Measurements from ENCODE around the gene SNX11.
"Not testable (repeated sequence)": the region's sequence is repeated elsewhere in the genome, so short reads cannot be mapped to it uniquely, and the experiment has no call there.

SNX11 gene, protein sequence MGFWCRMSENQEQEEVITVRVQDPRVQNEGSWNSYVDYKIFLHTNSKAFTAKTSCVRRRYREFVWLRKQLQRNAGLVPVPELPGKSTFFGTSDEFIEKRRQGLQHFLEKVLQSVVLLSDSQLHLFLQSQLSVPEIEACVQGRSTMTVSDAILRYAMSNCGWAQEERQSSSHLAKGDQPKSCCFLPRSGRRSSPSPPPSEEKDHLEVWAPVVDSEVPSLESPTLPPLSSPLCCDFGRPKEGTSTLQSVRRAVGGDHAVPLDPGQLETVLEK

GRCh38 chr17:48107137-48108055 is at the start of gene SNX11:
Gene SNX11 (plus strand): TSS chr17:48107766. CDS start chr17:48112044, 4,278 bp downstream.
- peak; percentile 65 to 97 for DNase-seq

DNA sequence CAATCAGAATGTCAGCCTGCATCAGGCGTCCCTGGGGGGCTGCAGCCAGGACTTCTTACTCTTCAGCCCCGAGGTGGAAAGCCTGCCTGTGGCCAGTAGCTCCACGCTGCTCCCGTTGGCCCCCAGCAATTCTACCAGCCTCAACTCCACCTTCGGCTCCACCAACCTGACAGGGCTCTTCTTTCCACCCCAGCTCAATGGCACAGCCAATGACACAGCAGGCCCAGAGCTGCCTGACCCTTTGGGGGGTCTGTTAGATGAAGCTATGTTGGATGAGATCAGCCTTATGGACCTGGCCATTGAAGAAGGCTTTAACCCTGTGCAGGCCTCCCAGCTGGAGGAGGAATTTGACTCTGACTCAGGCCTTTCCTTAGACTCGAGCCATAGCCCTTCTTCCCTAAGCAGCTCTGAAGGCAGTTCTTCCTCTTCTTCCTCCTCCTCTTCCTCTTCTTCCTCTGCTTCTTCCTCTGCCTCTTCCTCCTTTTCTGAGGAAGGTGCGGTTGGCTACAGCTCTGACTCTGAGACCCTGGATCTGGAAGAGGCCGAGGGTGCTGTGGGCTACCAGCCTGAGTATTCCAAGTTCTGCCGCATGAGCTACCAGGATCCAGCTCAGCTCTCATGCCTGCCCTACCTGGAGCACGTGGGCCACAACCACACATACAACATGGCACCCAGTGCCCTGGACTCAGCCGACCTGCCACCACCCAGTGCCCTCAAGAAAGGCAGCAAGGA is 49.0 kb upstream of the SNX11 start:
- DNase-seq: no peak

DNA sequence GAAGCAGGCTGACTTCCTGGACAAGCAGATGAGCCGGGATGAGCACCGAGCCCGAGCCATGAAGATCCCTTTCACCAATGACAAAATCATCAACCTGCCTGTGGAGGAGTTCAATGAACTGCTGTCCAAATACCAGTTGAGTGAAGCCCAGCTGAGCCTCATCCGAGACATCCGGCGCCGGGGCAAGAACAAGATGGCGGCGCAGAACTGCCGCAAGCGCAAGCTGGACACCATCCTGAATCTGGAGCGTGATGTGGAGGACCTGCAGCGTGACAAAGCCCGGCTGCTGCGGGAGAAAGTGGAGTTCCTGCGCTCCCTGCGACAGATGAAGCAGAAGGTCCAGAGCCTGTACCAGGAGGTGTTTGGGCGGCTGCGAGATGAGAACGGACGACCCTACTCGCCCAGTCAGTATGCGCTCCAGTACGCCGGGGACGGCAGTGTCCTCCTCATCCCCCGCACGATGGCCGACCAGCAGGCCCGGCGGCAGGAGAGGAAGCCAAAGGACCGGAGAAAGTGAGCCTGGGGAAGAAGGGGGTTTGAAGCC is 48.4 kb upstream of the SNX11 start:
- DNase-seq: no peak

- no peak for DNase-seq
Measured at GRCh38 chr17:48060249-48060648, 47.3 kb upstream of the SNX11 start.

GRCh38 chr17:48062273-48062672 is 45.3 kb upstream of the SNX11 start:
- DNase-seq: no peak

- no peak for DNase-seq
Measured at GRCh38 chr17:48064638-48065037, 42.9 kb upstream of the SNX11 start.

DNA sequence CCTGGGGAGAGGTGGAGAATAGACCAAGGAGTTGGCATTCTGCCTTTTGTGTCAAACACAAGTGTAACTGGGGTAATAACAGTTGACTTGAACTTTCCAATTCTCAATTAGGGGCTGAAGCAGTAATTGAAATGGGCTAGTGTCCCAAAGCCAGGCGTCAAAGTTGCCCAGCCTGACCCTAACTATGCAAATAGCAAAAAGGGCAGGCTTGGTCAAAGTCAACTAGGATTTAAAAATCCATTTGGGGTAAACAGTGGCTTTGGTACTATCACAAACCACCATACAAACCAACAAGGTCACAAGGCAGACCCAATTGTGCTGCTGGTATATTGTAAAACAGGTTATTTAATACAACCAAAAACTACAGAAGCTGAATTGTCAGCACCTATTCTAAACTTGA is 41.4 kb upstream of the SNX11 start:
- no peak for DNase-seq

DNA sequence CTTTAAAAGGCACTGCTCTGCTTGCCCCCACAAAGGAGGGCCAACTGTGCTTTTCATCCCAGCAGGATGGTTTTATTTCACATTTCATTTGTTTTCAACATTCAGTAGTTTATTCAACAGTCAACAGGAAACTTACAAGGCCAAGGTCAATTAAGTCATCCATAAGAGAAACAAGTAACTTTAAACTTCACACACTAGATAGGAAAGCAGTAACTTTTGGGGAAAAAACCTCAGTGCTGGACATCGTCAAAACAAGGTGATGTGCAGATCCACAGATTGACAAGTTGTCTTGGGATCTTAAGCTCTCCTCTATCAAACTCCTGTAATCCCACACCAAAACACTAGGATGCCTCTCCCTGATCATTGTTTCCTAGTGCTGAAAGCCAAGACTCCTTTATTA is 40.9 kb upstream of the SNX11 start:
- no peak for DNase-seq

GRCh38 chr17:48067245-48067644 is 40.3 kb upstream of the SNX11 start:
- no peak for DNase-seq

DNA sequence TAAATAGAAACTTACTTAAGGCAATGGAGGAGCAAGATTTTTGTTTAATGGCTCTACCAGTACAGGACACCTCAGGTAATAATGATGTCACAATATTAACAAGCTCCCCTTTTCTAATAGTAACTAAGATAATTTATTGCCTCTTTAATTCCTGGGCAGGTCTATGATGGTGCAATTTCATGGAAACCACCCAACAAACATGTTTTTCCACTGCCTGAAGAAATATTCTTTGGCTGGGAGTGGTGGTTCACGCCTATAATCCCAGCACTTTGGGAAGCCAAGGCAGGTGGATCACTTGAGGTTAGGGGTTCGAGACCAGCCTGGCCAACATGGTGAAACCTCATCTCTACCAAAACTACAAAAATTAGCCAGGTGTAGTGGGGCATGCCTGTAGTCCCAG is 39.8 kb upstream of the SNX11 start:
- DNase-seq: not testable (repeated sequence)

GRCh38 chr17:48068491-48068961 is 39.0 kb upstream of the SNX11 start:
- DNase-seq: no peak

- DNase-seq: no peak
Measured at GRCh38 chr17:48070195-48070594, 37.4 kb upstream of the SNX11 start.

DNA sequence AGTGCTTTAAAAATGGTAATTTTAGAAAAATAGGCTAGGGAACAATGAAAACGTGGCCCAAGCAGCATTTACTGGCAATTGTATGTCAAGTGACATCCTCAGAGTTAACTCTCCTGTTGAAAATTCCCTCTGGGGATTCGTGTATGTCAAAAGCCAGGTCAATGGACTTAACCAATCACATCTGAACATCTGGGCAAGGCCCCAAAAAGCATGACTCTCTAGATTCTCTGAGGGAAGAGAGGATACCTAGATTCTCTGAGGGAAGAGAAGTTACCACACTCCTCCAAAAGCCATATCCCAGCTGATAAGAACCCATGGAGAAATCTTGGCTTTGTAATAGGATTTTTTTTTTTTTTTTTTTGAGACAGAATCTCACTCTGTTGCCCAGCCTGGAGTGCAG is 35.9 kb upstream of the SNX11 start:
- DNase-seq: no peak

DNA sequence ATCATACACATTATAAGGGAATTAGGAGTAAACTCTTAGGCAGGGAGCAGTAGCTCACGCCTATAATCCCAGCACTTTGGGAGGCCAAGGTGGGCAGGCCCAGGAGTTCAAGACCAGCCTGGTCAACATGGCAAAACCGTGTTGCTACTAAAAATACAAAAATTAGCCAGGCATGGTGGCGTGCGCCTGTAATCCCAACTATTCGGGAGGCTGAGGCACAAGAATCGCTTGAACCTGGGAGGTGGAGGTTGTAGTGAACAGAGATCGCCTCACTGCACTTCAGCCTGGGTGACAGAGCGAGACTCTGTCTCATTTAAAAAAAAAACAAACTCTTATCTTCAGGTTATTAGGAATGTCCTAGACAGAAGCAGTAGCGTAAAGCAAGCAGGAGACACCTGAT is 34.8 kb upstream of the SNX11 start:
- DNase-seq: not testable (repeated sequence)

DNA sequence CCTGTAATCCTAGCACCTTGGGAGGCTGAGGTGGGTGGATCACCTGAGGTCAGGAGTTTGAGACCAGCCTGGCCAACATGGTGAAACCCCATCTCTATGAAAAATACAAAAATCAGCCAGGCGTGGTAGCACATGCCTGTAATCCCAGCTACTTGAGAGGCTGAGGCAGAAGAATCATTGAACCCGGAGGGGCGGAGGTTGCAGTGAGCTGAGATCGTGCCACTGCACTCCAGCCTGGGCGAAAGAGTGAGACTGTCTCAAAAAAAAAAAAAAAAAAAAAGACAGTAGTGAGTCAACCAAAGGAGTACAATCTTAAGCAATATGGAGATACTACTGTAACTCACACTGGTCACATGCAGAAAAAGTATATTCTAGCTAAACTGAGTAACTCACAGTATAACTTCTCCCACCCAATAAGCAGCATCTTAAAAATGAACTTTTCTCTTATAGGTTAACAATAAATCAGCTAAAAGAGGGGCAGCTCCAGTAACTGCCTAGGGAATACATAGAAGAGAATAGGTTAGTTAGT is 33.9 kb upstream of the SNX11 start:
- DNase-seq: not testable (repeated sequence)

GRCh38 chr17:48074322-48075081 is 33.1 kb upstream of the SNX11 start:
- peak; percentile 8 to 9 for DNase-seq

GRCh38 chr17:48077152-48077551 is 30.4 kb upstream of the SNX11 start:
- not testable (repeated sequence) for DNase-seq

GRCh38 chr17:48081858-48082257 is 25.7 kb upstream of the SNX11 start:
- no peak for DNase-seq

- no peak for DNase-seq
Measured at GRCh38 chr17:48084932-48085331, 22.6 kb upstream of the SNX11 start.

- DNase-seq: no peak
Measured at GRCh38 chr17:48093341-48094045, 14.1 kb upstream of the SNX11 start.

DNA sequence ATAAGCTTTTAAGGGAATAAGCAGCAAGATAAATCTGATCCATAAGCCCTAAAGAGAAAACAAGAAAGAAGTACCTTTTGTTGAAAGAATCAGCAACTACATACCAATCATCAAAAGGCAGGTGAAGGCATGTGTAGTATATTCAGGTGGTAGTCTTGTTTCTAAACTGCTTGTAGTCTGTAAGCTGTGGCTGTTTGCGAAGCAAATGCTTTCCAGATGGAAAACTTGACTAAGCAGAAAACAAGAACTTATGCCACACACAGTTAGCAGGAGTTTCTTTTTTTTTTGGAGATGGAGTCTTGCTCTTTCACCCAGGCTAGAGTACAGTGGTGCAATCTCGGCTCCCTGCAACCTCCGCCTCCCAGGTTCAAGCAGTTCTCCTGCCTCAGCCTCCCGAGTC is 12.0 kb upstream of the SNX11 start:
- no peak for DNase-seq
